ENCODE results near the gene CCR5AS.

The CCR5AS gene

GRCh38 chr3:46365041-46365440 is 41.8 kb downstream of the CCR5AS start:
- Histone ChIP-seq H3K18ac (ENCODE audit: extremely low read depth, low read length) (no peak overlapping the region), H3K4me3 (ENCODE audit: extremely low read depth in 1 of 4, insufficient read depth in 2 of 4, low read depth in 3 of 4, low read length in 4 of 4) (no peak overlapping the region), H2BK15ac (ENCODE audit: low read length) (no peak overlapping the region), H3K4me2 (ENCODE audit: insufficient read depth in 1 of 2, low read depth in 2 of 2, low read length in 2 of 2) (no peak overlapping the region), H3K23me2 (ENCODE audit: low read depth, low read length) (no peaks in the 10 kb centered on the region), H3K27ac (ENCODE audit: low read depth, low read length) (no peak overlapping the region), H2BK12ac (ENCODE audit: low read depth, low read length) (no peak overlapping the region), H3K79me2 (ENCODE audit: control insufficient read depth in 1 of 2, insufficient read depth in 2 of 2, low read length in 2 of 2) (no peaks in the 10 kb centered on the region), H2BK5ac (ENCODE audit: low read depth, low read length) (no peak overlapping the region), H3K14ac (ENCODE audit: insufficient read length) (no peak overlapping the region), H4K8ac (ENCODE audit: extremely low read depth, insufficient read depth, low read length) (no peak overlapping the region), H3K36me3 (ENCODE audit: control insufficient read depth in 2 of 4, insufficient read depth in 4 of 4, low read length in 3 of 4) (no peaks in the 10 kb centered on the region), H3K4me1 (replicated peaks in 1 of 4; ENCODE audit: control insufficient read depth in 3 of 4, insufficient read depth in 4 of 4, low read length in 3 of 4) (no peaks in the 10 kb centered on the region), H4K91ac (replicated peaks; ENCODE audit: insufficient read length, low read length) (no peak overlapping the region), H2AK5ac (ENCODE audit: low read depth, low read length) (no peak overlapping the region), H3K27me3 (replicated peaks in 1 of 4; ENCODE audit: control insufficient read depth in 3 of 4, extremely low read depth in 1 of 4, insufficient read depth in 3 of 4, low read length in 3 of 4) (peaks cover 0 to 5% (median 0%) of the 10 kb centered on the region in 4 experiments; a peak in 1 of 7 replicates), H3K56ac (replicated peaks; ENCODE audit: insufficient read length, low read depth, low read length) (no peak overlapping the region), H2AFZ (ENCODE audit: low read length) (no peak overlapping the region), H3K9me3 (ENCODE audit: insufficient read depth in 2 of 2, low read depth in 1 of 2, low read length in 1 of 2) (no peaks in the 10 kb centered on the region), H3K23ac (ENCODE audit: insufficient read length) (no peak overlapping the region), H2BK20ac (ENCODE audit: low read length) (no peak overlapping the region), H2BK120ac (replicated peaks; ENCODE audit: low read depth, low read length) (no peak overlapping the region), H3K79me1 (ENCODE audit: low read depth, low read length) (no peaks in the 10 kb centered on the region), H4K20me1 (replicated peaks in 1 of 2; ENCODE audit: control insufficient read depth in 1 of 2, insufficient read depth in 2 of 2, low read length in 2 of 2) (no peaks in the 10 kb centered on the region), H3K9ac (replicated peaks in 1 of 4; ENCODE audit: extremely low read depth in 1 of 4, low read depth in 3 of 4, low read length in 3 of 4) (no peak overlapping the region), H3K4ac (replicated peaks; ENCODE audit: insufficient read length, low read depth, low read length) (no peak overlapping the region), H4K5ac (ENCODE audit: insufficient read length, low read depth, low read length) (no peak overlapping the region)
- TF ChIP-seq TEAD4 (IDR thresholded peaks at IDR 0.05; ENCODE audit: low read depth, low read length): no peak
- no peak for TF ChIP-seq POLR2A (IDR thresholded peaks at IDR 0.05; ENCODE audit: control extremely low read depth in 1 of 2, low read depth in 2 of 2, low read length in 2 of 2)
- no peak for TF ChIP-seq CEBPB (IDR thresholded peaks at IDR 0.05; ENCODE audit: low read depth, low read length)
- no peak for TF ChIP-seq BRCA1 (IDR thresholded peaks at IDR 0.05; ENCODE audit: low read depth, low read length)
- no peak for TF ChIP-seq RNF2 (IDR thresholded peaks at IDR 0.05; ENCODE audit: borderline replicate concordance, low read depth, low read length, missing control alignments, poor library complexity, severe bottlenecking)
- no peak for TF ChIP-seq JUN (IDR thresholded peaks at IDR 0.05; ENCODE audit: low read depth, low read length)
- TF ChIP-seq NANOG (IDR thresholded peaks at IDR 0.05; ENCODE audit: insufficient read depth, low read depth, low read length, poor library complexity, severe bottlenecking): no peak
- no peak for TF ChIP-seq FOSL1 (IDR thresholded peaks at IDR 0.05; ENCODE audit: insufficient read depth, low read depth, low read length)
- TF ChIP-seq HDAC2 (IDR thresholded peaks at IDR 0.05; ENCODE audit: borderline replicate concordance in 1 of 2, low read depth in 2 of 2, low read length in 2 of 2): no peak
- TF ChIP-seq TCF12 (IDR thresholded peaks at IDR 0.05; ENCODE audit: low read depth, low read length): no peak
- ChIA-PET CTCF (ENCODE audit: partially characterized antibody) (interaction anchor here (1.0 to 12.9 kb wide), 4 partner anchors 9 to 149 kb away, joined by 3 to 164 read pairs (median 4); no protein-coding TSS in a partner anchor), POLR2A (ENCODE audit: partially characterized antibody) (no interaction called here)
- WGBS, 2 experiments (ENCODE audit: extremely low coverage in 1 of 2, insufficient coverage in 1 of 2, insufficient read length in 1 of 2, insufficient replicate concordance in 2 of 2, low coverage in 1 of 2, low lambda C conversion rate in 2 of 2, missing lambda C conversion rate in 1 of 2): 89% methylated on average over 4 of the region's 4 CpGs; no CpG with 5 or more reads in 1 of the 2 experiments
- no peak for FAIRE-seq
- DNase-seq (ENCODE audit: low read depth in 1 of 2, low spot score in 2 of 2): no peak
